Measurements from ENCODE around the gene LAPTM5. TPM values are rescaled to one million over a fixed set of nuclear protein-coding genes. Genes with fewer than 3 reads are reported as not detected.

LAPTM5 gene
- total RNA-seq, 4 donors from 2014 or later, result 25.3 to 97.3 (median 46.4) TPM

DNA sequence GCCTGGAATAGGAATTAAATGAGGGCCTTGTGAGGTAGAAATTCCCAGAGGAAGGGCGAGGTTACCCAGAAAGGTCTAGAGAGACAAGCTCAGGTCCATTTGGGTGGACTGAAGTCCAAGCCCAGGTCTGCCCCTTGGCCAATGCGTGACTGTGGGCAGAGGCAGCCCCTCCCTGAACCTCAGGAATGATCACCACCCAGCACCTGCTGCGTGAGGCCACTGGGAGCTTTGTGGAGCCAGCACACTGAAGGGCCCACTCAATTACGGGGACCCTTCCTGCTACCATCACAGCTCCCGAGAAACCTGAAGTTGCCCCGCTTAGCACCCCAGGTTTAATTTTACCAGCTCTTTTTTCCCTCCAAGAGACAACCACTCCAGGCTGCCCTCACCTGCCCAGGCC, 27.7 kb downstream of the LAPTM5 start:
- TF ChIP-seq CTCF (IDR thresholded peaks at IDR 0.05) (no peak), POLR2A (IDR thresholded peaks at IDR 0.05) (no peak)
- intact Hi-C loops (cut with DNase I), result no loop called here
- H3K4me3 ChIP-seq (replicated peaks in 1 of 3), result no peak overlapping the region
- H3K27me3 ChIP-seq, result no peaks in the 10 kb centered on the region
- H3K9me3 ChIP-seq, result no peaks in the 10 kb centered on the region
- 71 to 81% methylated on average over 6 of the region's 6 CpGs for WGBS, 2 donors
- peaks cover 17 to 20% of the 10 kb centered on the region in 2 donors for H3K4me1 ChIP-seq
- DNase-seq, result peak; percentile 37 to 39
- H3K36me3 ChIP-seq, result no peaks in the 10 kb centered on the region
- H3K27ac ChIP-seq, result peak overlapping the region in 1 of 3 donors; percentile 46

- intact Hi-C loops (cut with DNase I), result no loop called here
- H3K36me3 ChIP-seq, result no peaks in the 10 kb centered on the region
- H3K27ac ChIP-seq, result no peak overlapping the region
- H3K9me3 ChIP-seq, result no peaks in the 10 kb centered on the region
- H3K4me3 ChIP-seq (replicated peaks in 1 of 3), result no peak overlapping the region
- no peaks in the 10 kb centered on the region for H3K27me3 ChIP-seq
- 80 to 82% methylated on average over 14 to 16 of the region's 17 CpGs for WGBS, 2 donors
- no peak for DNase-seq
- TF ChIP-seq CTCF (IDR thresholded peaks at IDR 0.05), result no peak
- H3K4me1 ChIP-seq, result peaks cover 9 to 14% of the 10 kb centered on the region in 2 donors
These were observed 28.5 kb downstream of the LAPTM5 start for GRCh38 chr1:30728832-30729638.

GRCh38 chr1:30728340-30728739, 29.2 kb downstream of the LAPTM5 start:
- H3K27ac ChIP-seq, result peak overlapping the region in 1 of 3 donors; percentile 38
- H3K4me3 ChIP-seq (replicated peaks in 1 of 3), result no peak overlapping the region
- TF ChIP-seq POLR2A (IDR thresholded peaks at IDR 0.05) (no peak), CTCF (IDR thresholded peaks at IDR 0.05) (no peak)
- peaks cover 6 to 7% of the 10 kb centered on the region in 2 donors for H3K4me1 ChIP-seq
- no peaks in the 10 kb centered on the region for H3K36me3 ChIP-seq
- no peak for DNase-seq
- H3K27me3 ChIP-seq, result no peaks in the 10 kb centered on the region
- no peaks in the 10 kb centered on the region for H3K9me3 ChIP-seq
- 78 to 84% methylated on average over 8 of the region's 8 CpGs for WGBS, 2 donors
- intact Hi-C loops (cut with DNase I), result no loop called here

GRCh38 chr1:30727824-30728223, 29.8 kb downstream of the LAPTM5 start:
- Histone ChIP-seq H3K27ac (peak overlapping the region in 2 of 3 donors; percentile 38 to 50), H3K36me3 (no peaks in the 10 kb centered on the region), H3K27me3 (no peaks in the 10 kb centered on the region), H3K9me3 (no peaks in the 10 kb centered on the region), H3K4me1 (peaks cover 6% of the 10 kb centered on the region in 2 donors), H3K4me3 (replicated peaks in 1 of 3) (no peak overlapping the region)
- DNase-seq, result no peak
- WGBS, 2 donors, result 95 to 100% methylated on average over 2 of the region's 2 CpGs
- intact Hi-C loops (cut with DNase I), result no loop called here
- no peak for TF ChIP-seq POLR2A (IDR thresholded peaks at IDR 0.05)

GRCh38 chr1:30726773-30727684, 30.5 kb downstream of the LAPTM5 start:
- peaks cover 6 to 11% of the 10 kb centered on the region in 2 donors for H3K4me1 ChIP-seq
- peak; percentile 25 to 32 for DNase-seq
- H3K4me3 ChIP-seq (replicated peaks in 1 of 3), result no peak overlapping the region
- 60 to 68% methylated on average over 15 of the region's 15 CpGs for WGBS, 2 donors
- no peaks in the 10 kb centered on the region for H3K9me3 ChIP-seq
- H3K27me3 ChIP-seq, result no peaks in the 10 kb centered on the region
- H3K27ac ChIP-seq, result peak overlapping the region in 2 of 3 donors; percentile 38 to 57
- intact Hi-C loops (cut with DNase I), result no loop called here
- H3K36me3 ChIP-seq, result no peaks in the 10 kb centered on the region
- no peak for TF ChIP-seq POLR2A (IDR thresholded peaks at IDR 0.05)
- TF ChIP-seq CTCF (IDR thresholded peaks at IDR 0.05), result no peak

Measured in thyroid gland (tissue), 4 donors.